Activated CD8-positive, alpha-beta memory T cell treated with anti-CD3 and anti-CD28 coated beads for 36 hours (primary cell): ENCODE measurements around the gene TGFA. TPM values are rescaled to one million over a fixed set of nuclear protein-coding genes. Genes with fewer than 3 reads are reported as not detected.

Experiments
- CTCF ChIA-PET: fragments of 350-600 bp; sonication (Branson Sonifier 250); formaldehyde crosslinking; loops from one replicate; lab custom pipeline; 2021; ENCODE audit warnings: antibody characterized with exemption; lab: Charles Lee
- POLR2A ChIA-PET: fragments of 350-600 bp; sonication (Branson Sonifier 250); formaldehyde crosslinking; loops from one replicate; lab custom pipeline; 2021; ENCODE audit warnings: antibody characterized with exemption; lab: Charles Lee
- total RNA-seq, 2 experiments: library from RNA; stranded (reverse); gene quantifications; one replicate each; pipeline ENCODE4 v1.2.3, GENCODE V29; 2021

Gene TGFA
- total RNA-seq: under 1 TPM; 0.11 to 0.13 TPM

GRCh38 chr2:70553584-70554337, at the start of gene TGFA:
Gene TGFA (minus strand): TSS chr2:70553826. CDS start chr2:70553767, 59 bp downstream.
- POLR2A ChIA-PET: no interaction called here

GRCh38 chr2:70603066-70603465, 49.4 kb upstream of the TGFA start:
- POLR2A ChIA-PET: no interaction called here
- CTCF ChIA-PET: no interaction called here

More at GRCh38 chr2:70553584-70554337, at the start of gene TGFA:
- CTCF ChIA-PET: no interaction called here

GRCh38 chr2:70598197-70598596, 44.6 kb upstream of the TGFA start:
- ChIA-PET POLR2A (no interaction called here), CTCF (interaction anchor here (0.8 kb wide), 1 partner anchor 261 kb away, joined by 3 read pairs; no protein-coding TSS in a partner anchor)

- ChIA-PET POLR2A (no interaction called here), CTCF (no interaction called here)
Observed at GRCh38 chr2:70596739-70597138, 43.1 kb upstream of the TGFA start.

GRCh38 chr2:70596293-70596692, 42.7 kb upstream of the TGFA start:
- POLR2A ChIA-PET: no interaction called here
- CTCF ChIA-PET: no interaction called here

GRCh38 chr2:70583091-70583490, 29.5 kb upstream of the TGFA start:
- POLR2A ChIA-PET: no interaction called here
- CTCF ChIA-PET: no interaction called here

- POLR2A ChIA-PET: no interaction called here
- CTCF ChIA-PET: no interaction called here
Observed at GRCh38 chr2:70580352-70580751, 26.7 kb upstream of the TGFA start.

GRCh38 chr2:70574618-70575017, 21.0 kb upstream of the TGFA start:
- CTCF ChIA-PET: no interaction called here

GRCh38 chr2:70574109-70574508, 20.5 kb upstream of the TGFA start:
- POLR2A ChIA-PET: no interaction called here
- CTCF ChIA-PET: no interaction called here

More at GRCh38 chr2:70574618-70575017, 21.0 kb upstream of the TGFA start:
- POLR2A ChIA-PET: no interaction called here

- ChIA-PET POLR2A (no interaction called here), CTCF (no interaction called here)
Observed at GRCh38 chr2:70570041-70570661, 16.5 kb upstream of the TGFA start.

- ChIA-PET CTCF (no interaction called here), POLR2A (no interaction called here)
Observed at GRCh38 chr2:70569559-70569958, 15.9 kb upstream of the TGFA start.

- ChIA-PET CTCF (no interaction called here), POLR2A (no interaction called here)
Observed at GRCh38 chr2:70566906-70567305, 13.3 kb upstream of the TGFA start.

- CTCF ChIA-PET: no interaction called here
Observed at GRCh38 chr2:70566464-70566863, 12.8 kb upstream of the TGFA start.

GRCh38 chr2:70565039-70565731, 11.6 kb upstream of the TGFA start:
- POLR2A ChIA-PET: no interaction called here
- CTCF ChIA-PET: interaction anchor here (1.3 to 1.5 kb wide), 2 partner anchors 10 to 261 kb away, joined by 3 read pairs; no protein-coding TSS in a partner anchor

More at GRCh38 chr2:70566464-70566863, 12.8 kb upstream of the TGFA start:
- POLR2A ChIA-PET: no interaction called here

GRCh38 chr2:70561893-70562292, 8.3 kb upstream of the TGFA start:
- ChIA-PET CTCF (no interaction called here), POLR2A (no interaction called here)

GRCh38 chr2:70560442-70560841, 6.8 kb upstream of the TGFA start:
- ChIA-PET POLR2A (no interaction called here), CTCF (interaction anchor here (1.4 kb wide), 1 partner anchor 57 kb away, joined by 4 read pairs; no protein-coding TSS in a partner anchor)

- CTCF ChIA-PET: interaction anchor here (1.4 kb wide), 1 partner anchor 57 kb away, joined by 4 read pairs; no protein-coding TSS in a partner anchor
- POLR2A ChIA-PET: no interaction called here
Observed at GRCh38 chr2:70560040-70560439, 6.4 kb upstream of the TGFA start.

GRCh38 chr2:70558195-70558808, 4.7 kb upstream of the TGFA start:
- POLR2A ChIA-PET: no interaction called here
- CTCF ChIA-PET: interaction anchor here (1.1 kb wide), 1 partner anchor 60 kb away, joined by 3 read pairs; no protein-coding TSS in a partner anchor

GRCh38 chr2:70557171-70557838, 3.7 kb upstream of the TGFA start:
- ChIA-PET POLR2A (no interaction called here), CTCF (interaction anchor here (1.1 kb wide), 1 partner anchor 61 kb away, joined by 3 read pairs; no protein-coding TSS in a partner anchor)
